A549 treated with AZD2906 at 1 μM for 4 hours (cell line): ENCODE results near the gene LILRA2. TPM values are rescaled to one million over a fixed set of nuclear protein-coding genes. Genes with fewer than 3 reads are reported as not detected.

ENCODE experiments used
- total RNA-seq: library from RNA; stranded (reverse); fragments of 200-300 nt; extraction: Qiagen RNA extraction; gene quantifications from 5 replicates; pipeline ENCODE4 v1.2.3, GENCODE V29; 2022

LILRA2 gene
- not detected in 5 replicates for total RNA-seq

GRCh38 chr19:54573330-54573872 lies at the start of gene LILRA2:
TSS of gene LILRA2 (plus strand) at chr19:54573790. CDS start at chr19:54573879, 89 bp downstream.

DNA sequence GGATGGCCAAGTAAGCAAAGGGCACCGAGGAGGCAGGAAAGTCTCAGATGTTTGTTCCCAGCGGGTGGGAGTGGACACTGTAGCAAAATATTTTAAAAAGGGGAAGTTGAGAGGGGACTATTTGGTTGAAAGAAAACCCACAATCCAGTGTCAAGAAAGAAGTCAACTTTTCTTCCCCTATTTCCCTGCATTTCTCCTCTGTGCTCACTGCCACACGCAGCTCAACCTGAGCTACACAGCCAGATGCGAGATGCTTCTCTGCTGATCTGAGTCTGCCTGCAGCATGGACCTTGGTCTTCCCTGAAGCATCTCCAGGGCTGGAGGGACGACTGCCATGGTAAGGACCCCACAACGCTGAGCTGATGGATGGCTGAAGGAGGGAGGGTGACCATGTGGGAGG lies 19.9 kb downstream of the LILRA2 start, which contains the start of gene LILRA1:
TSS of gene LILRA1 (plus strand) at position 188 of the 400 bp plus-strand sequence. CDS start 613 bp downstream, outside the sequence.

DNA sequence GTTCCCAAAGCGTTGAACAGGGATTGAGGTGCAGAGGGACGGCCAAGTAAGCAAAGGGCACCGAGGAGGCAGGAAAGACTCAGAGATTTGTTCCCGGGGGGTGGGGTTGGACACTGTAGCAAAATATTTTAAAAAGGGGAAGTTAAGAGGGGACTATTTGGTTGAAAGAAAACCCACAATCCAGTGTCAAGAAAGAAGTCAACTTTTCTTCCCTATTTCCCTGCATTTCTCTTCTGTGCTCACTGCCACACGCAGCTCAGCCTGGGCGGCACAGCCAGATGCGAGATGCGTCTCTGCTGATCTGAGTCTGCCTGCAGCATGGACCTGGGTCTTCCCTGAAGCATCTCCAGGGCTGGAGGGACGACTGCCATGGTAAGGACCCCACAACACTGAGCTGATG lies 56.7 kb downstream of the LILRA2 start, which contains the start of gene LILRB1:
TSS of gene LILRB1 (plus strand) at position 223 of the 400 bp plus-strand sequence. CDS start 590 bp downstream, outside the sequence.

Other genes starting within 250 kb of the LILRA2 start
- 0.02 to 0.06 TPM in 2 of 5 replicates, not detected in the others for gene LILRA4, start 234.6 kb upstream of the LILRA2 start, total RNA-seq
- not detected in 5 replicates for gene LAIR1, start 208.9 kb upstream of the LILRA2 start, total RNA-seq
- gene TTYH1, start 158.3 kb upstream of the LILRA2 start, total RNA-seq = 0.03 to 0.25 TPM (median 0.17 TPM) in 4 of 5 replicates, not detected in the other
- 66.9 to 121 TPM (median 106 TPM) in 5 replicates for gene LENG8, start 124.6 kb upstream of the LILRA2 start, total RNA-seq
- gene LENG9, start 110.0 kb upstream of the LILRA2 start, total RNA-seq = 4.2 to 7.7 TPM (median 7.0 TPM) in 5 replicates
- 0.14 to 0.29 TPM (median 0.15 TPM) in 3 of 5 replicates, not detected in the others for gene CDC42EP5, start 100.5 kb upstream of the LILRA2 start, total RNA-seq
- not detected in 5 replicates for gene LAIR2, start 71.0 kb upstream of the LILRA2 start, total RNA-seq
- not detected in 5 replicates for gene LILRA1, start 19.8 kb downstream of the LILRA2 start, total RNA-seq
- 0.02 to 0.03 TPM in 2 of 5 replicates, not detected in the others for gene LILRB1, start 56.7 kb downstream of the LILRA2 start, total RNA-seq
- not detected in 5 replicates for gene LILRB4, start 89.2 kb downstream of the LILRA2 start, total RNA-seq
- not detected in 5 replicates for gene KIR3DL3, start 150.7 kb downstream of the LILRA2 start, total RNA-seq
- not detected in 5 replicates for gene KIR2DL3, start 164.7 kb downstream of the LILRA2 start, total RNA-seq
- gene KIR2DL1, start 196.0 kb downstream of the LILRA2 start, total RNA-seq = not detected in 5 replicates
- not detected in 5 replicates for gene KIR2DL4, start 229.8 kb downstream of the LILRA2 start, total RNA-seq
- not detected in 5 replicates for gene KIR3DL1, start 242.7 kb downstream of the LILRA2 start, total RNA-seq